ENCODE results near the gene FBXO33. TPM values are rescaled to one million over a fixed set of nuclear protein-coding genes. Genes with fewer than 3 reads are reported as not detected.
"Not testable (repeated sequence)": the region's sequence is repeated elsewhere in the genome, so short reads cannot be mapped to it uniquely, and the experiment has no call there.

FBXO33 gene
- total RNA-seq, 4 donors from 2014 or later, result 12.3 to 15.8 (median 13.1) TPM

- H3K4me3 ChIP-seq (ENCODE audit: low read depth, poor library complexity, severe bottlenecking), result no peak overlapping the region
- intact Hi-C loops (cut with DNase I; ENCODE audit: low total_unique reads), result no loop called here
- peak in 1 of 2 donors; percentile 22 for DNase-seq (ENCODE audit: low spot score in 2 of 2)
- no peak for TF ChIP-seq POLR2A (IDR thresholded peaks at IDR 0.05)
- no peak for TF ChIP-seq CTCF (IDR thresholded peaks at IDR 0.05)
- 55 to 61% methylated on average over 4 of the region's 4 CpGs for WGBS, 2 donors
Observed at GRCh38 chr14:39368261-39368959, 63.8 kb downstream of the FBXO33 start.

- H3K4me3 ChIP-seq (ENCODE audit: low read depth, poor library complexity, severe bottlenecking), result no peak overlapping the region
- intact Hi-C loops (cut with DNase I; ENCODE audit: low total_unique reads), result no loop called here
- TF ChIP-seq POLR2A (IDR thresholded peaks at IDR 0.05) (no peak), CTCF (IDR thresholded peaks at IDR 0.05) (no peak)
- DNase-seq (ENCODE audit: low spot score in 2 of 2), result no peak
- 78 to 82% methylated on average over 2 of the region's 2 CpGs for WGBS, 2 donors
Observed at GRCh38 chr14:39367387-39367751, 64.9 kb downstream of the FBXO33 start.

- intact Hi-C loops (cut with DNase I; ENCODE audit: low total_unique reads), result no loop called here
- 94 to 96% methylated on average over 10 of the region's 10 CpGs for WGBS, 2 donors
- TF ChIP-seq CTCF (IDR thresholded peaks at IDR 0.05) (no peak), POLR2A (IDR thresholded peaks at IDR 0.05) (no peak)
- H3K4me3 ChIP-seq (ENCODE audit: low read depth, poor library complexity, severe bottlenecking), result no peak overlapping the region
- DNase-seq (ENCODE audit: low spot score in 2 of 2), result no peak
Observed at GRCh38 chr14:39366460-39367386, 65.5 kb downstream of the FBXO33 start.

GRCh38 chr14:39365354-39365753, 66.9 kb downstream of the FBXO33 start:
- WGBS, 2 donors, result 95 to 100% methylated on average over 1 of the region's 1 CpG
- intact Hi-C loops (cut with DNase I; ENCODE audit: low total_unique reads), result no loop called here

GRCh38 chr14:39364509-39364908, 67.7 kb downstream of the FBXO33 start:
- no peak for DNase-seq (ENCODE audit: low spot score in 2 of 2)
- TF ChIP-seq CTCF (IDR thresholded peaks at IDR 0.05) (no peak), POLR2A (IDR thresholded peaks at IDR 0.05) (no peak)
- no peak overlapping the region for H3K4me3 ChIP-seq (ENCODE audit: low read depth, poor library complexity, severe bottlenecking)
- intact Hi-C loops (cut with DNase I; ENCODE audit: low total_unique reads), result no loop called here
- 94 to 100% methylated on average over 1 of the region's 1 CpG for WGBS, 2 donors

More at GRCh38 chr14:39365354-39365753, 66.9 kb downstream of the FBXO33 start:
- no peak for TF ChIP-seq POLR2A (IDR thresholded peaks at IDR 0.05)
- no peak for TF ChIP-seq CTCF (IDR thresholded peaks at IDR 0.05)
- H3K4me3 ChIP-seq (ENCODE audit: low read depth, poor library complexity, severe bottlenecking), result no peak overlapping the region
- no peak for DNase-seq (ENCODE audit: low spot score in 2 of 2)

GRCh38 chr14:39361556-39361955, 70.7 kb downstream of the FBXO33 start:
- whole genome bisulfite sequencing, 2 donors, result 88 to 90% methylated on average over 5 of the region's 5 CpGs
- DNase-seq (ENCODE audit: low spot score in 2 of 2); H3K4me3 ChIP-seq (ENCODE audit: low read depth, poor library complexity, severe bottlenecking); intact Hi-C loops (cut with DNase I; ENCODE audit: low total_unique reads): not testable (repeated sequence)
